Measurements from ENCODE around the gene KIAA1217.

DNA sequence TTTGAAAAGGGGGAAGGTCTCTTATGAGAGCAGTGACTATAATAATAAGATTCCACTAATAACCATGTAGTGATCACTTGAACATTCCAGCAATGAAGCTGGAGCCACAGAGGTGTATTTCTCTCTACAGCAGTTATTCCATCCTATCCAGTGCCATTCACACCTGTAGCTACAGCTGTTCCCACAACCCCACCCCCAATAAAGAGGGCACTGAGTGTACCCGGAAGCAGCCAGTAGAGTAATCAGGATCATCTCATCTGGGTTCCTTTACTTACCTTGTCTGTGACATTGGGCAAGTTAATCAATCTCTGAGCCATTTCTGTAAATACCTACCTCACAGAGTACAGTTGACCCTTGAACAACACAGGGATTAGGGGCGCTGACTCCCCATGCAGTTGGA lies 188.7 kb downstream of the KIAA1217 start:
- TF ChIP-seq, protein P1, sequence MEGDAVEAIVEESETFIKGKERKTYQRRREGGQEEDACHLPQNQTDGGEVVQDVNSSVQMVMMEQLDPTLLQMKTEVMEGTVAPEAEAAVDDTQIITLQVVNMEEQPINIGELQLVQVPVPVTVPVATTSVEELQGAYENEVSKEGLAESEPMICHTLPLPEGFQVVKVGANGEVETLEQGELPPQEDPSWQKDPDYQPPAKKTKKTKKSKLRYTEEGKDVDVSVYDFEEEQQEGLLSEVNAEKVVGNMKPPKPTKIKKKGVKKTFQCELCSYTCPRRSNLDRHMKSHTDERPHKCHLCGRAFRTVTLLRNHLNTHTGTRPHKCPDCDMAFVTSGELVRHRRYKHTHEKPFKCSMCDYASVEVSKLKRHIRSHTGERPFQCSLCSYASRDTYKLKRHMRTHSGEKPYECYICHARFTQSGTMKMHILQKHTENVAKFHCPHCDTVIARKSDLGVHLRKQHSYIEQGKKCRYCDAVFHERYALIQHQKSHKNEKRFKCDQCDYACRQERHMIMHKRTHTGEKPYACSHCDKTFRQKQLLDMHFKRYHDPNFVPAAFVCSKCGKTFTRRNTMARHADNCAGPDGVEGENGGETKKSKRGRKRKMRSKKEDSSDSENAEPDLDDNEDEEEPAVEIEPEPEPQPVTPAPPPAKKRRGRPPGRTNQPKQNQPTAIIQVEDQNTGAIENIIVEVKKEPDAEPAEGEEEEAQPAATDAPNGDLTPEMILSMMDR (IDR thresholded peaks at IDR 0.05; ENCODE audit: low read depth, low read length, poor library complexity, severe bottlenecking), result no peak
- no peak for TF ChIP-seq EZH2phosphoT487 (IDR thresholded peaks at IDR 0.05; ENCODE audit: borderline replicate concordance, low read length)
